Subcutaneous abdominal adipose tissue (tissue), 5 donors: ENCODE results near the gene NCAPD2.
A peak's percentile ranks its signal among the peaks of the same experiment; 100 is the strongest.
"Not testable (repeated sequence)": the region's sequence is repeated elsewhere in the genome, so short reads cannot be mapped to it uniquely, and the experiment has no call there.

Experiments used
- H3K27ac ChIP-seq: one replicate; pipeline ENCODE4 v1.7.0; 2013; ENCODE audit warnings: low read depth, mild to moderate bottlenecking, inconsistent platforms, low read length, moderate library complexity
- H3K27me3 ChIP-seq, 5 donors: one replicate each; pipeline ENCODE4 v1.7.0; 2013; ENCODE audit warnings: low read length in 5 of 5, inconsistent platforms in 1 of 5; ENCODE audit not compliant: control insufficient read depth in 5 of 5, insufficient read depth in 4 of 5
- H3K36me3 ChIP-seq, 5 donors: one replicate each; pipeline ENCODE4 v1.7.0; 2013; ENCODE audit warnings: low read length in 5 of 5; ENCODE audit not compliant: control insufficient read depth in 5 of 5, insufficient read depth in 5 of 5
- H3K4me1 ChIP-seq, 5 donors: one replicate each; pipeline ENCODE4 v1.7.0; 2013; ENCODE audit warnings: low read length in 5 of 5, mild to moderate bottlenecking in 3 of 5, moderate library complexity in 1 of 5; ENCODE audit not compliant: control insufficient read depth in 5 of 5, insufficient read depth in 5 of 5
- H3K4me3 ChIP-seq, 5 donors: one replicate each; pipeline ENCODE4 v1.7.0; 2013; ENCODE audit warnings: low read length in 5 of 5, low read depth in 1 of 5
- H3K9ac ChIP-seq, 5 donors: one replicate each; pipeline ENCODE4 v1.7.0; 2013; ENCODE audit warnings: low read length in 5 of 5, mild to moderate bottlenecking in 4 of 5, moderate library complexity in 3 of 5
- H3K9me3 ChIP-seq, 5 donors: one replicate each; pipeline ENCODE4 v1.7.0; 2013; ENCODE audit warnings: low read length in 5 of 5; ENCODE audit not compliant: control insufficient read depth in 5 of 5
- donor health status: healthy.
- donor health status: healthy.
- donor health status: healthy.
- donor health status: healthy.
- donor health status: healthy.

NCAPD2 gene

GRCh38 chr12:6465467-6466183 lies 28.3 kb upstream of the NCAPD2 start:
- Histone ChIP-seq H3K36me3 (peaks cover 3 to 55% (median 47%) of the 10 kb centered on the region in 5 donors), H3K4me3 (no peak overlapping the region), H3K9ac (no peak overlapping the region), H3K9me3 (no peaks in the 10 kb centered on the region), H3K27ac (no peak overlapping the region), H3K27me3 (no peaks in the 10 kb centered on the region), H3K4me1 (peaks cover 4 to 42% (median 22%) of the 10 kb centered on the region in 5 donors)

- H3K27ac ChIP-seq: no peak overlapping the region
- H3K4me3 ChIP-seq: no peak overlapping the region
- H3K36me3 ChIP-seq: peaks cover 3 to 50% (median 42%) of the 10 kb centered on the region in 5 donors
- no peaks in the 10 kb centered on the region for H3K27me3 ChIP-seq
- no peak overlapping the region for H3K9ac ChIP-seq
- H3K9me3 ChIP-seq: no peaks in the 10 kb centered on the region
- H3K4me1 ChIP-seq: peaks cover 4 to 39% (median 22%) of the 10 kb centered on the region in 5 donors
Measured at GRCh38 chr12:6466184-6466573, 27.7 kb upstream of the NCAPD2 start.

- not testable (repeated sequence) for H3K9ac ChIP-seq, H3K27ac ChIP-seq, H3K27me3 ChIP-seq, H3K9me3 ChIP-seq, H3K4me3 ChIP-seq
- Histone ChIP-seq H3K4me1 (peaks cover 4 to 36% (median 23%) of the 10 kb centered on the region in 5 donors), H3K36me3 (peaks cover 3 to 44% (median 36%) of the 10 kb centered on the region in 5 donors)
Measured at GRCh38 chr12:6466751-6467150, 27.2 kb upstream of the NCAPD2 start.

GRCh38 chr12:6467571-6468282 lies 26.2 kb upstream of the NCAPD2 start:
- not testable (repeated sequence) for H3K4me3 ChIP-seq, H3K27ac ChIP-seq, H3K9me3 ChIP-seq, H3K27me3 ChIP-seq, H3K9ac ChIP-seq
- H3K36me3 ChIP-seq: peaks cover 3 to 34% (median 26%) of the 10 kb centered on the region in 5 donors
- peaks cover 4 to 28% (median 23%) of the 10 kb centered on the region in 5 donors for H3K4me1 ChIP-seq

- H3K9me3 ChIP-seq: no peaks in the 10 kb centered on the region
- H3K4me1 ChIP-seq: peaks cover 4 to 26% (median 21%) of the 10 kb centered on the region in 5 donors
- H3K4me3 ChIP-seq: no peak overlapping the region
- H3K36me3 ChIP-seq: peaks cover 3 to 29% (median 21%) of the 10 kb centered on the region in 5 donors
- H3K9ac ChIP-seq: no peak overlapping the region
- no peak overlapping the region for H3K27ac ChIP-seq
- H3K27me3 ChIP-seq: no peaks in the 10 kb centered on the region
Measured at GRCh38 chr12:6468283-6468575, 25.7 kb upstream of the NCAPD2 start.

- peak overlapping the region in 1 of 5 donors; percentile 75 for H3K4me3 ChIP-seq
- no peak overlapping the region for H3K27ac ChIP-seq
- no peaks in the 10 kb centered on the region for H3K27me3 ChIP-seq
- no peak overlapping the region for H3K9ac ChIP-seq
- H3K4me1 ChIP-seq: peaks cover 4 to 23% (median 20%) of the 10 kb centered on the region in 5 donors
- H3K9me3 ChIP-seq: no peaks in the 10 kb centered on the region
- H3K36me3 ChIP-seq: peaks cover 0 to 21% (median 14%) of the 10 kb centered on the region in 5 donors
Measured at GRCh38 chr12:6469092-6469491, 24.8 kb upstream of the NCAPD2 start.

- no peaks in the 10 kb centered on the region for H3K27me3 ChIP-seq
- H3K9ac ChIP-seq: peak overlapping the region in 4 of 5 donors; percentile 40 to 84 (median 69)
- peaks cover 4 to 23% (median 19%) of the 10 kb centered on the region in 5 donors for H3K4me1 ChIP-seq
- peak overlapping the region; percentile 70 to 91 (median 82) for H3K4me3 ChIP-seq
- H3K27ac ChIP-seq: peak overlapping the region; percentile 55
- H3K36me3 ChIP-seq: peaks cover 0 to 14% (median 7%) of the 10 kb centered on the region in 5 donors
- H3K9me3 ChIP-seq: no peaks in the 10 kb centered on the region
Measured at GRCh38 chr12:6469609-6470374, 24.1 kb upstream of the NCAPD2 start.

- peaks cover 4 to 23% (median 19%) of the 10 kb centered on the region in 5 donors for H3K4me1 ChIP-seq
- peaks cover 0 to 9% (median 5%) of the 10 kb centered on the region in 5 donors for H3K36me3 ChIP-seq
- peak within 1 kb of the TSS; percentile 55 for H3K27ac ChIP-seq
- H3K27me3 ChIP-seq: no peaks in the 10 kb centered on the region
- peak within 1 kb of the TSS; percentile 75 to 91 (median 83) for H3K4me3 ChIP-seq
- H3K9me3 ChIP-seq: no peaks in the 10 kb centered on the region
- H3K9ac ChIP-seq: peak within 1 kb of the TSS in 4 of 5 donors; percentile 40 to 84 (median 72)
Measured at GRCh38 chr12:6470375-6471163, 23.3 kb upstream of the NCAPD2 start, which contains the start of gene VAMP1. TSS of gene VAMP1 (minus strand) at chr12:6470677. CDS start at chr12:6470531, 146 bp downstream.

GRCh38 chr12:6471989-6472360 lies 21.9 kb upstream of the NCAPD2 start:
- Histone ChIP-seq H3K36me3 (no peaks in the 10 kb centered on the region), H3K4me3 (no peak overlapping the region), H3K4me1 (peaks cover 4 to 23% (median 19%) of the 10 kb centered on the region in 5 donors), H3K27ac (no peak overlapping the region), H3K9ac (no peak overlapping the region), H3K9me3 (no peaks in the 10 kb centered on the region), H3K27me3 (no peaks in the 10 kb centered on the region)
